Stomach (tissue), 4 donors: Measurements from ENCODE around the gene WDR12.

ENCODE experiments used
- EP300 ChIP-seq: sonication (generic); formaldehyde crosslinking; IDR thresholded peaks from one replicate; pipeline ENCODE4 v1.6.1; 2017; ENCODE audit warnings: antibody characterized with exemption
- POLR2AphosphoS5 ChIP-seq, 3 donors: sonication (generic); formaldehyde crosslinking; IDR thresholded peaks; one replicate each; pipeline ENCODE4 v1.6.1; 2016; ENCODE audit warnings: antibody characterized with exemption in 3 of 3
- TF ChIP-seq, protein P1 (sequence below), 7 experiments: fragments of 450-650 bp in 4 of 7; fragments of 200-600 bp in 3 of 7; sonication (generic) in 3 of 7; IDR thresholded peaks; one replicate each; pipeline ENCODE4 v1.5.1; 2016 to 2019; ENCODE audit warnings: antibody characterized with exemption in 7 of 7, control low read depth in 2 of 7, mild to moderate bottlenecking in 1 of 7

GRCh38 chr2:202881570-202881969 is 29.9 kb downstream of the WDR12 start:
- TF ChIP-seq, protein P1, sequence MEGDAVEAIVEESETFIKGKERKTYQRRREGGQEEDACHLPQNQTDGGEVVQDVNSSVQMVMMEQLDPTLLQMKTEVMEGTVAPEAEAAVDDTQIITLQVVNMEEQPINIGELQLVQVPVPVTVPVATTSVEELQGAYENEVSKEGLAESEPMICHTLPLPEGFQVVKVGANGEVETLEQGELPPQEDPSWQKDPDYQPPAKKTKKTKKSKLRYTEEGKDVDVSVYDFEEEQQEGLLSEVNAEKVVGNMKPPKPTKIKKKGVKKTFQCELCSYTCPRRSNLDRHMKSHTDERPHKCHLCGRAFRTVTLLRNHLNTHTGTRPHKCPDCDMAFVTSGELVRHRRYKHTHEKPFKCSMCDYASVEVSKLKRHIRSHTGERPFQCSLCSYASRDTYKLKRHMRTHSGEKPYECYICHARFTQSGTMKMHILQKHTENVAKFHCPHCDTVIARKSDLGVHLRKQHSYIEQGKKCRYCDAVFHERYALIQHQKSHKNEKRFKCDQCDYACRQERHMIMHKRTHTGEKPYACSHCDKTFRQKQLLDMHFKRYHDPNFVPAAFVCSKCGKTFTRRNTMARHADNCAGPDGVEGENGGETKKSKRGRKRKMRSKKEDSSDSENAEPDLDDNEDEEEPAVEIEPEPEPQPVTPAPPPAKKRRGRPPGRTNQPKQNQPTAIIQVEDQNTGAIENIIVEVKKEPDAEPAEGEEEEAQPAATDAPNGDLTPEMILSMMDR (IDR thresholded peaks at IDR 0.05), result no peak
- TF ChIP-seq EP300, result no peak
- TF ChIP-seq POLR2AphosphoS5 (IDR thresholded peaks at IDR 0.05), result no peak
